ENCODE results near the gene CDK2AP2. TPM values are rescaled to one million over a fixed set of nuclear protein-coding genes. Genes with fewer than 3 reads are reported as not detected.
A peak's percentile ranks its signal among the peaks of the same experiment; 100 is the strongest.

Gene CDK2AP2
- total RNA-seq, 4 donors from 2014 or later, result 2.1 to 28.7 (median 6.9) TPM

- no peak for TF ChIP-seq CTCF (IDR thresholded peaks at IDR 0.05)
- TF ChIP-seq POLR2A (IDR thresholded peaks at IDR 0.05), result no peak
- Histone ChIP-seq H3K36me3 (no peaks in the 10 kb centered on the region), H3K4me3 (no peak overlapping the region), H3K27me3 (no peaks in the 10 kb centered on the region), H3K4me1 (peaks cover 0 to 18% of the 10 kb centered on the region in 2 donors), H3K9me3 (no peaks in the 10 kb centered on the region), H3K27ac (peak overlapping the region; percentile 90 to 93)
- DNase-seq, result no peak
- intact Hi-C loops (cut with DNase I; ENCODE audit: low total_unique reads), result loop anchor here (5.0 kb wide), 1 partner anchor 109 kb away; no protein-coding TSS in a partner anchor
Measured at GRCh38 chr11:67506426-67507051, 1.4 kb downstream of the CDK2AP2 start.

DNA sequence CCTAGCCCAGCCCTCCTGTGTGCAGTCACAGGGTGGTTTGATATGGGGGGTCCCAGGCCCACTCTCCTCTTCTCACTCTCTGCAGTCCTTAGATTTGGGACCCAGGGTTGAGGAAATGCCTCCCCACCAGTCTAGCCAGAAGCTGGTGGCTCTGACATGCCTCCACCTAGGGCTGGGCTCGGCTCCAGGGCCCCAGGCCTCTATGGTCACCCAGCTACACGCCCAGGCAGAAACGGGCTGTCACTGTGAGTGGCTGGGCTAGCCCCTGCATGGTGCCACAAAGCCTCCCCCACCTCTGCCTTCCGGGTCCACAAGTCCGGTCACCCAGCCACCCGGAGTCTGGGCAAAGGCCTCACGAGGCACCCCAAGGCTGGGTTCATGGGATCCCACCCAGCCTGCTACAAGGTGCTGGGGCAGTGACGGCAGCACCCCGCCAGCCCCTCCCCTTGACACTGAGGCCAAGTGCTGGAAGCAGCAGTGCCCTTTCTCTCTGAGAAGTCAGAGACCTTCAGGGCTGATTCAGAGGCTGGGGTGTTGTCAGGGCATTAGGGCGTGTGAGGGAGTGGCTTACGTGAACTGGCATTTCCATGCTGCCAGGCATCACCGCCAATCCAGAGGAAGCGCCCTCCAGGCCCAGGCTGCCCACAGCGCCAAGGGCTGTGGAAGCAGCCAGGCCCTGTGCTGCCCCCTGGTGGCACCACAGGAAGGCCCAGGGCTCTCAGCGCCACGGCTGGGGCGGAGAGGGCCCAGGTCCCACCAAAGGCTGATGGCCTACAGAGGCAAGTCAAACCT is 2.2 kb downstream of the CDK2AP2 start:
- Histone ChIP-seq H3K27ac (peak overlapping the region; percentile 76 to 93), H3K4me3 (peak overlapping the region; percentile 35 to 51), H3K4me1 (peaks cover 0 to 18% of the 10 kb centered on the region in 2 donors), H3K27me3 (no peaks in the 10 kb centered on the region), H3K36me3 (no peaks in the 10 kb centered on the region), H3K9me3 (no peaks in the 10 kb centered on the region)
- intact Hi-C loops (cut with DNase I; ENCODE audit: low total_unique reads), result loop anchor here (5.0 kb wide), 1 partner anchor 108 kb away; no protein-coding TSS in a partner anchor
- peak; percentile 35 to 50 for TF ChIP-seq POLR2A (IDR thresholded peaks at IDR 0.05)
- peak; percentile 90 to 97 (median 96) for TF ChIP-seq CTCF (IDR thresholded peaks at IDR 0.05)
- peak; percentile 79 to 81 for DNase-seq

- DNase-seq, result peak in 1 of 2 donors; percentile 68
- Histone ChIP-seq H3K4me1 (peaks cover 0 to 18% of the 10 kb centered on the region in 2 donors), H3K4me3 (peak within 1 kb of the TSS; percentile 35 to 51), H3K27ac (peak within 1 kb of the TSS; percentile 76 to 93), H3K27me3 (no peaks in the 10 kb centered on the region), H3K9me3 (no peaks in the 10 kb centered on the region), H3K36me3 (no peaks in the 10 kb centered on the region)
- intact Hi-C loops (cut with DNase I; ENCODE audit: low total_unique reads), result loop anchor here (5.0 kb wide), 1 partner anchor 108 kb away; no protein-coding TSS in a partner anchor
- TF ChIP-seq POLR2A (IDR thresholded peaks at IDR 0.05) (no peak), CTCF (IDR thresholded peaks at IDR 0.05) (peak in 1 of 4 experiments; percentile 2)
Measured at GRCh38 chr11:67504950-67505581, 2.9 kb downstream of the CDK2AP2 start, which contains the start of gene PITPNM1. Gene PITPNM1 (minus strand): TSS chr11:67505363. CDS start chr11:67504180, 1,183 bp downstream.

DNA sequence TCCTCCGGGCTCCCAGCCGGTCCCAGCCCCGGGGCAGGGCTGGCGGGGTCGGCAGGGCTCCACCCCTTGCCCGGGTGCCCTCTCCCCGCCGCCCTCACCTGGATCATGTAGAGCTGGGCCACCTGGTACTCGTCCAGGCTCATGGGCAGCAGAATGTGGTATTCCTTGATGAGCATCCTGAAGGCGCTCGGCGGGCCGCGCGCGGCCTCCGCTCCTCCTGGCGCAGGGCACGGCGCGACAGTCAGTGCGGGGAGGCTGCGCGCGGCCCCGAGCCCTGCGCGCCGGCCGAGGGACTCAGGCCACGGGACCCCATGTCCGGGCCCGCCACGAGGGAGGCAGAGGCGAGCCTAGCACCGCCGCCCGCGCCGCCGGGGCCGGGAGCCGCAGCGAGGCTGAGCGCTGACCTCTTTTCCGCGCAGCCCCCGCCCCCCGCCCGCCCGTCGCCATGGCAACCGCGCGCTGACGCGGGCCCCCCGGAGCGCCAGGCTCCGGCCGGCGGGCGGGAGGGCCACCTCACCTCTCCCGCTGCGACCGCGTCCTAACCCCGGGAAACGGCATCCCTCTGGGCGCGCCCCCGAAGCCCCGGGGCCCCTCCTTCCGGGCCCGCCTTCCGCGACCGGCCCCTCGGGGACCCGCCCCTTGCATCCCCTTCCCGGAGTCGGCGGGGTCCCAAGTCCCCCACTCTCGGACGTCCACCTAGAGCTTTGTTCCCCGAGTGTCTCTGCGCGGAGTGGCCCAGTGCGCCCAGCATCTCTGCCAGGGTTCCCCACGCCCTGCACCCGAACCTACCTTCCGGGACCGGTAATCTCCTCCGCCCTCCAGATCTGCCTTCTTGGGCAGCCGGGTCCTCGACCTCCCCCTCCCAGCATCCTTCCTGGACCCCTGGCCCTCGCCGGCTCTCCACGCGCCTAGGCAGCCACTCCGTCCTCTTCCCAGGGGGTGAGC is 3.7 kb downstream of the CDK2AP2 start:
- TF ChIP-seq CTCF (IDR thresholded peaks at IDR 0.05) (no peak), POLR2A (IDR thresholded peaks at IDR 0.05) (no peak)
- peaks cover 0 to 18% of the 10 kb centered on the region in 2 donors for H3K4me1 ChIP-seq
- no peaks in the 10 kb centered on the region for H3K9me3 ChIP-seq
- H3K36me3 ChIP-seq, result no peaks in the 10 kb centered on the region
- no peak for DNase-seq
- H3K27ac ChIP-seq, result peak overlapping the region; percentile 76 to 93
- intact Hi-C loops (cut with DNase I; ENCODE audit: low total_unique reads), result no loop called here
- no peaks in the 10 kb centered on the region for H3K27me3 ChIP-seq
- peak overlapping the region; percentile 35 to 51 for H3K4me3 ChIP-seq
